Bronchial epithelial cell (primary cell): Measurements from ENCODE around the gene IRAK4. TPM values are rescaled to one million over a fixed set of nuclear protein-coding genes. Genes with fewer than 3 reads are reported as not detected.

Experiments used
- DNase-seq: peaks from one replicate; pipeline ENCODE4 v3.0.0-alpha.2; 2010; ENCODE audit warnings: low read depth
- FAIRE-seq: peaks from 2 replicates; lab custom pipeline; 2011; peaks lifted over from hg19 to GRCh38; lab: Jason Lieb, UNC
- H3K27me3 ChIP-seq: 2 replicates; pipeline ENCODE4 v1.5.1; 2011; ENCODE audit warnings: low read length; ENCODE audit not compliant: control insufficient read depth, insufficient read depth
- H3K36me3 ChIP-seq: 2 replicates; pipeline ENCODE4 v1.5.1; 2011; ENCODE audit warnings: low read length; ENCODE audit not compliant: control insufficient read depth, insufficient read depth
- H3K4me3 ChIP-seq: 2 replicates; pipeline ENCODE4 v1.5.1; 2011; ENCODE audit warnings: mild to moderate bottlenecking, low read depth, low read length, control low read depth
- CTCF ChIP-seq: IDR thresholded peaks from 2 replicates; pipeline ENCODE4 v1.5.1; 2011; ENCODE audit warnings: mild to moderate bottlenecking, moderate library complexity, low read length, control low read depth, inconsistent platforms; ENCODE audit not compliant: insufficient read depth, severe bottlenecking
- total RNA-seq: library from RNA; depleted of rRNA; stranded (reverse); fragments of >200 nt; gene quantifications from 2 replicates; pipeline ENCODE4 v1.2.1, GENCODE V29; 2014

The IRAK4 gene
- total RNA-seq, 1 donor from 2014 or later, result 11.1 TPM

- Histone ChIP-seq H3K36me3 (no peaks in the 10 kb centered on the region), H3K4me3 (no peak overlapping the region), H3K27me3 (no peaks in the 10 kb centered on the region)
- FAIRE-seq (no peak), DNase-seq (no peak)
- no peak for TF ChIP-seq CTCF
Measured at GRCh38 chr12:43728698-43729097, 30.1 kb upstream of the IRAK4 start.

DNA sequence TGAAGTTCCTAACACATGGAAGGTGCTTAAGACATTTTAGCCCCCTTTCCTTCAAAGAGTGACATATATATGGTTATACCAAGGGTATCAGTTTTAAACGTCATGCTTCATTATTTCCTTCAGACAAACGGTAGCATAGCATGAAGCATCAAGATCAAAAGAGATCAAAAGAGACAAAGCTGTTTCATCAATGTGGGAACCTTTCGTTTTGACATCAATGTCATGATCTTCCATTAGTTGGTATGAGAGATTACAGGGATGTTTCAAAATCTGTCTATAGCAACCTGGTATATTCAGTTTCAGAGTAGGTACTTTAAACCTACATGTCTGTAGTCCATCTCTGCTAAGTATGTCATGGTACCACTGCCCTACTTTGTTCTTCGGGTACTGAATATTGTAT lies 28.5 kb upstream of the IRAK4 start:
- Histone ChIP-seq H3K4me3 (no peak overlapping the region), H3K36me3 (no peaks in the 10 kb centered on the region), H3K27me3 (no peaks in the 10 kb centered on the region)
- FAIRE-seq, result no peak
- no peak for DNase-seq
- no peak for TF ChIP-seq CTCF

DNA sequence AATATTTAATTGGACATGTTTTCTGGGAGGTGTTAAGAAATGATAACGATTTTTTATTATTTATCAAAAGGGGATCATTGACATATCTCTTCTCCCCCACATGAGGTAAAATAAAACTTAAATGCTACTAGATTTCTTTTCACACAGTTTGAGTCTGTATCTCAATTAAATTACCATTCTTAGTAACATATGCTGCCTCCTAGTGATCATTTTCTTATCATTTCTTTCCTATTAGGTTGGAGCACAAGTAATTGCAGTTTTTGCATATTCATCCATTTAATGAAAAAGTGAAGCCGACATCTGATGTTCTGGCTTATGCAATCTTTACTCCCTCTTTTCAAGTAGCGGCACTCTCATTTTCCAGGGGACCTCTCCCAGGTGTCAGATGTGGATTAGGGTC lies 25.1 kb upstream of the IRAK4 start:
- DNase-seq (no peak), FAIRE-seq (no peak)
- Histone ChIP-seq H3K27me3 (no peaks in the 10 kb centered on the region), H3K4me3 (no peak overlapping the region), H3K36me3 (peaks cover 2% of the 10 kb centered on the region)
- peak; percentile 3 for TF ChIP-seq CTCF

GRCh38 chr12:43736927-43737440 lies 21.8 kb upstream of the IRAK4 start:
- no peak for DNase-seq
- Histone ChIP-seq H3K36me3 (peaks cover 2% of the 10 kb centered on the region), H3K4me3 (no peak overlapping the region), H3K27me3 (no peaks in the 10 kb centered on the region)
- no peak for FAIRE-seq
- no peak for TF ChIP-seq CTCF

GRCh38 chr12:43737646-43738045 lies 21.1 kb upstream of the IRAK4 start:
- no peak overlapping the region for H3K4me3 ChIP-seq
- DNase-seq, result peak; percentile 75
- H3K27me3 ChIP-seq, result no peaks in the 10 kb centered on the region
- no peak for TF ChIP-seq CTCF
- FAIRE-seq, result no peak
- peaks cover 2% of the 10 kb centered on the region for H3K36me3 ChIP-seq

GRCh38 chr12:43740511-43741100 lies 18.1 kb upstream of the IRAK4 start:
- no peak for FAIRE-seq
- TF ChIP-seq CTCF, result no peak
- no peaks in the 10 kb centered on the region for H3K27me3 ChIP-seq
- peaks cover 2% of the 10 kb centered on the region for H3K36me3 ChIP-seq
- no peak overlapping the region for H3K4me3 ChIP-seq
- no peak for DNase-seq
